Stimulated activated CD4-positive, alpha-beta T cell treated with anti-CD3 and anti-CD28 coated beads, Interleukin-2, amount 100 ng/mL, for 24 hours (primary cell): ENCODE measurements around the gene SLC4A1AP.
A peak's percentile ranks its signal among the peaks of the same experiment; 100 is the strongest.
"Not testable (repeated sequence)": the region's sequence is repeated elsewhere in the genome, so short reads cannot be mapped to it uniquely, and the experiment has no call there.

ENCODE experiments used
- DNase-seq, 2 donors: peaks; one replicate each; pipeline ENCODE4 v3.0.0-alpha.2; 2020

SLC4A1AP gene

DNA sequence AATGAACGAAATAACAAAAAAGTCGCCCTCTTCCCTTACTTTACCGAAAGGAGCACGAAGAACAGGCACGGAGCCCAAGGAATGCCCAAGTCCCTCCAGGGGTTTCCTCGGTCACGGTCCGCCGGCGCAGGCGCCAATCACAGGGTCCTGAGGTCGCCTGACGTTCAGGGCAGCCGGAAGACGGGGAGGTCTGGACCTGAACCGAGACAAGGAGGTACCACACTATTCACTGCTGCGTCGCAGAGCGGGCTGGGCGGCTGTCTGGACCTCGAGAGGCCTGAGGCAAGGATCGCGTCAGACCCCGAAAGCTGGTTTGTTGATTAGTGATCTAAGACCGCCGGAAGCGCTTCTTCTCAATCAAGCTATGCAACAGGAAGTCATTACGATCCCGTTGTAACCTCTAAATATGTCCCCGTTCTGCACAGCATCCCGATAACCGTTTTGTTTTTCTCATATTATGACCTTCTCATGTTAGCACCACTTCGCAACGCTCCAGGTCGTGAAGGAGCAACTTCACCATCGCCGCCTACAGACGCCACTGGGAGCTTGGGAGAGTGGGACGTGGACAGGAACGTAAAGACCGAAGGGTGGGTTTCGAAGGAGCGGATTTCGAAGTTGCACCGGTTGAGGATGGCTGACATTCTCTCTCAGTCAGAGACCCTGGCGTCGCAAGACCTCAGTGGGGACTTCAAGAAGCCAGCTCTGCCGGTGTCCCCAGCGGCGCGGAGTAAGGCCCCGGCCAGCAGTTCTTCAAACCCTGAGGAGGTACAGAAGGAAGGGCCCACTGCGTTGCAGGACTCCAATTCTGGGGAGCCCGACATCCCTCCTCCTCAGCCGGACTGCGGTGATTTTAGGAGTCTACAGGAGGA is at the start of gene SLC4A1AP, which contains the start of gene SUPT7L:
Gene SLC4A1AP, plus strand, starts transcription at position 605 of the 869 bp plus-strand sequence. Its CDS starts 26 bp downstream, at position 631.
Gene SUPT7L, minus strand, starts transcription at position 330 of the 869 bp plus-strand sequence. CDS start 1,422 bp downstream, outside the sequence.
- DNase-seq = peak; percentile 70 to 79

- no peak for DNase-seq
Measured at GRCh38 chr2:27613985-27614384, 49.7 kb upstream of the SLC4A1AP start.

DNA sequence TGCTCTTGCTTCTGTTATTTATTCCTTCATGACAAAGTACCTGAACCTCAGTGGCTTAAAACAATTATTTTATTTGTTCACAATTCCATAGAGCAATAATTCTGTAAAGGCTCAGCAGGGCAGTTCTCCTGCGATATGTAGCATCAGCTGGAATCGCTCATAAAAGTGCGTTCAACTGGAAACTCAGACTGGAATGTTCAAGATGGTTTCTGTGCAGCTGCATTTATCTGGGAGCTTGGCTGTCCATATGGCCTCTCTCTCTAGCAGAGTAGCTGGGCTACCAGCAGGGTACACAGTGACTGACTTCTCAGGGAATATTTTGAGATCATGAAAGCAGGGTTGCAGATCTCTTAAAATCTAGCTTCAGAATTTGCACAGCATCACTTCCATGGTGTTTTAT is 48.4 kb upstream of the SLC4A1AP start:
- no peak for DNase-seq

DNA sequence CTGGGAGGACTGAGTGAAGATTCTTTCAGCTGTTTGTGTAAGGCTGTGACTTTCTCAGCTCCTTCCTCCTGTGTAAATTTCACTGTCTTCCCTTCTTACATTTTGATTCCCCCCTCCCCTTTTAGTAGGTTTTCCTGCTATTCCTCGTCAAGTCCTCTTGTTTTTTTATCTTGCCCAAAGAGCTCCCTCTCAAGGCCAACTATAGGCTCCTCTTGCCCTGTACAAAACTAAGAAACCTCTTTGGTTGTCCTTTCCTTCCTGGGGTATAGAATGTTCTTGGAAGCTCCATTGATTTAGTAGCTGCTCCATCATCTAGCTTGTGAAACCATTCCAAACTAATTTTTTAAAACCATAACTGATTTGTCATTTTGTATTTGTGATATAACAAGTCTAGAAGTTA is 42.2 kb upstream of the SLC4A1AP start:
- DNase-seq = no peak

DNA sequence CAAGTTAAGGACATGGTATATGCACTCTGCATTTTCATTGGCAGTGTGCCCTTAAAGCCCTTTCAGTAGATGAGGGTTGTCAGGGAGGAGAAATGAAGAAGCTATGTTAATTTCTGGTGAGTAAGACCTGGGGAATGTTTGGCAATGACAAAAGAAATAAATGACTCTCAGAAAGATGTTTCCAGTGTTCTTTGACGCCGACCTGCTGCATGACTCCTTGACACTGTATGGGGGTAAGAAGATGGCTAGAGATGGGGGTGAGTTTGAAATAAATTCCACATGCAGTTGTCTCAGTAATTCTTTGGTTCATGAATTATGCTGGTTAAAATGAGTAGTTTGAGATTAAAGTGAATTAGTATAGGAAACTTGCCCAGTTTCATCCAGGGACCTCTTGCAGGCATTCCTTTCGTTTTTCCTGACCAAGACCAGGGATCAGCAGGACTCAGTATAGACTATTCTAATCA is 40.7 kb upstream of the SLC4A1AP start:
- DNase-seq = no peak

GRCh38 chr2:27624943-27625342 is 38.7 kb upstream of the SLC4A1AP start:
- DNase-seq = no peak

GRCh38 chr2:27626323-27626722 is 37.4 kb upstream of the SLC4A1AP start:
- not testable (repeated sequence) for DNase-seq

GRCh38 chr2:27626921-27627320 is 36.8 kb upstream of the SLC4A1AP start:
- DNase-seq = not testable (repeated sequence)

DNA sequence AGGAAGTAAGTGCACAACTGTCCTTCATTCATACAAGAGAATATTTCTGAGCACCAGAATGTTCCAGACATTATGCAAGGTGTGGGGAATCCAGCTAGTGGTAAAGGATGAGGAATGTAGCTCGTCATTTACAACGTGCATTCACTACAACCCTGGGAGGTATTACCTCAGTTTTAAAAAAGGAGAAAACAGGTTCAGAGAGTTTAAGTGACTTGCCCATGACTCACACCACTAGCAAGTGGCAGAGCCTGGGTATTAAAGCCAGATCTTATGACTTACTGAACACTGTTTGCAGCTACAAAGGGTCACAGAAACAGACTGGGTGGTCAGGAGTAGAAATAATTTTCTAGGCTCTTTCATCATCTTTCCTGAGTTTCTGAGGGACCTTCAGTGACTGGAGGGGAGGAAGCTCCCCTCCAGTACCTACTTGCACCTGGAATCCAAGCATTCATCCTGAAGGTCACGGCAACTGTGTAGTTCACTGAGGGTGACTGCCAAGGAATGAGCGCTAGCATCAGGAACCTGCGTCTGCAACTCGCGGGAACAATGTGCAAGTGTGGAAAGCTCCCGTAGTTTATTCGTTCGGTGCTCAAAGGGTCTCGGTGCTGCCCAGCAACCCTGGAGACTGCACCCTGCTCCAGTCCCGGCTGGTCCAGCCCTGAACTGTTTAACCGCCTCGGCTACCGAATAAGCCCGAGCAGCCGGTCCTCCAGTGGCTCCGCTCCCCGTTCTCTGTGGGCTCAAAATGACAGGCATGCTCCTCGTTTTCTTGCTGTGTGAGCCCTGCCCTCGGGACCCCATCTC is 35.5 kb upstream of the SLC4A1AP start:
- no peak for DNase-seq

GRCh38 chr2:27628767-27629709 is 34.7 kb upstream of the SLC4A1AP start, which contains the start of the genes CCDC121 and GPN1:
Gene CCDC121, minus strand, starts transcription at chr2:27629012. Its CDS starts 1,213 bp downstream, at chr2:27627799.
Gene GPN1, plus strand, starts transcription at chr2:27629050. Its CDS starts 9 bp downstream, at chr2:27629059.
- peak; percentile 95 for DNase-seq

DNA sequence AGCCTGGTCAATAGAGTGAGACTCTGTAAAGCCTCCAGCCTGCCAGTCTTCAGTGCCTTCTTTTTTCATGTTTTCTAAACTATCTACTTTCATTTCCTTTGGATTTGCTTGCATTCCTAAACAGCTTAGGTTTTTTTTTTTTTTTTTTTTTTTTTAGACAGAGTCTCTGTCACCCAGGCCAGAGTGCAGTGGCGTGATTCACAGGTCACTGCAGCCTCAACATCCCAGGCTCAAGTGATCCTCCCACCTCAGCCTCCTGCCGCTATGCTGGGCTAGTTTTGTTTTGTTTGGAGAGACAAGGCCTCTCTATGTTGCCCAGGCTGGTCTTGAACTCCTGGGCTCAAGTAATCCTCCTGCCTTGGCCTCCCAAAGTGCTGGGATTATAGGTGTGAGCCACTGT is 33.4 kb upstream of the SLC4A1AP start:
- not testable (repeated sequence) for DNase-seq

DNA sequence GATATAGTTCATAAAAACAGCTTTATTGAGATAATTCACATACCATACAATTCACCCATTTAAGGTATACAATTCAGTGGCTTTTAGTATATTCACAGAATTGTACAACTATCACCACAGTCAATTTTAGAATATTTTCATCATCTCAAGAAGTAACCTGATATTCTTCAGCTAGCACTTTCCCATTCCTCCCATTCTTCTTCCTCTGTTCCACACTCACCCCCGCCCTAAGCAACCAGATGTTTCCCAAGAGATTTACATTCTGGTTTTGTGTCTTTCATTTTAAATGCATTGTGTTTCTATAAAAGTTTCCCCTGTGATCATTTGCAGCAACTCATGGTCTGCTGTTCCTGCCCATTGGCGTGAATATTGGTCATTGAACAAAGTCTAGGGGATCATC is 29.4 kb upstream of the SLC4A1AP start:
- DNase-seq = no peak

- no peak for DNase-seq
Measured at GRCh38 chr2:27636766-27637165, 26.9 kb upstream of the SLC4A1AP start.

- DNase-seq = peak in 1 of 2 donors; percentile 33
Measured at GRCh38 chr2:27638037-27638637, 25.6 kb upstream of the SLC4A1AP start.

- DNase-seq = no peak
Measured at GRCh38 chr2:27638709-27639108, 25.0 kb upstream of the SLC4A1AP start.

DNA sequence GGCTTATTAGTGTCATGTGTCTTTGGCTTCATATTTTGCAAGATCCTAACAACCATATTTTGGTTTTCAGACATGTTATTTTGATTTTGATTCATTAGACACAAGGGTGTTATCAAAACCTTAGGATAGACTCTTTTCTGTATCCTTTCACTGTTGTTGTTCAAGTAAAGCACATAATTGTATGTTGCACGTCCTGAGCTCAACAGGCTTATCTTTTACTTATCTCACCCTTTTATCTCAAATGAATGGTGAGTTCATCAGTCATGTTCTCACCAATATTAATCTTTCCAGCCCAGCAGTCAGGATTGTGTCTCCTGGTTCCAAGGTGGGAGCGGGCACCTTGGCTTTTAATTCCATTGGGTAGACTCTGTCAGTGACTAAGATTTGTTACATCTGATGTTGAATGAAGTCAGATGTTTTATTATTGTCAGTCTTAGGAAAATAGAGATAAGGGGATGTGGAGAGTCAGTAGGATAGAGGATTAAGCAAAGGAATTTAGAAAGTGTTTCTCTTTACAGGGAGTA is 22.9 kb upstream of the SLC4A1AP start:
- DNase-seq = no peak

DNA sequence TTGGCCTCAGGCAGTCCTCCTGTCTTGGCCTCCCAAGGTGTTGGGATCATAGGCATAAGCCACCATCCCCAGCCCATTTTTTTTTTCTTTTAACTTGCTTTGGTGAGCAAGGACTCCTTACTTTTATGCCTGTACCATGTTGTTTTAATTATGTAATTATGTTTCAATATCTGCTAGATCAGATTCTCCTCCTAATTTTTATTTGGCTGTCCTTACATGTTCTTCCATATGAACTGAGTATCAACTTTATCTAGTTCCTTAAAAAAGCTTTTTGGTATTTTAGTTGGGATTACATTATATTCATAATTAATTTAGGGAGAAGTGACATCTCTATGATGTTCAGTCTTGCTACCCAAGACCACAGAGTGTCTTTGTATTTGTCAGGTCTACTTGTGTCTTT is 18.5 kb upstream of the SLC4A1AP start:
- DNase-seq = no peak

GRCh38 chr2:27647289-27647688 is 16.4 kb upstream of the SLC4A1AP start:
- no peak for DNase-seq

- no peak for DNase-seq
Measured at GRCh38 chr2:27647737-27648136, 16.0 kb upstream of the SLC4A1AP start.

DNA sequence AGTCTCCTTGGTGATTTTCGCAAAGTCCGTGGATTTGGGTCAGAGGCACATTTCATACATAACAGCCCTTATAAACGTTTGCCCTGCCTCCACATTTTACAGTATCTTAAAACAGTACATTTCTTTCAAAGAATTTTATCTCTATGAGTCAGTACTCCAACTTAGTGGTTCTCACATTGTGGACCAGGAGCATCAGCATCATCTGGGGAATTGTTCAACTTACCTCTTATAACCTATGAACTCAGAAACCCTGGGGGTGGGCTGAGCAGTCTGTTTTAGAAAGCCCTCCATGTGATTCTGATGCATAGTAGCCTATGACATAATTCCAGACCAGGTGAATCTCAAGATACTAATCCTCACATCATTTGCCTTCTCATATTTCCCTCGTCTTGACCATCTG is 12.6 kb upstream of the SLC4A1AP start:
- DNase-seq = no peak

DNA sequence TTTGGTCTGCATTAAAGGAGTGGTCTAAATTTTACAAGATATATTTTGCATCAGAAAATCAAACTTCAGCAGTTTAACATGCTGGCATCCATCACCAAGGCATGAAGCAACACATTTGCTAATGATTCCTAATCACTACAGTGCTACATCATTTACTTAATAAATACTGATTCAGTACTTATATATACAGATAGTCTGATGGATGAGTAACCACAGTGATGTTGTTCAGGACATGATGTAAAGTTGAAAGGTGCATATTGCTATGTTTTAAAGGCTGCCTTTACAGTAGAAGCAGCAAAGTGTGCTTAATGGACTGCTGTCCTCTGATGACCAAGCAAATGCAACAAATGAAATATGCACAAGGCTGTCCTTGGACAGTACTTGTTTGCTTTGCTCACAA is 11.3 kb upstream of the SLC4A1AP start:
- DNase-seq = no peak
